Measurements from ENCODE around the gene SLC35F3. TPM values are rescaled to one million over a fixed set of nuclear protein-coding genes. Genes with fewer than 3 reads are reported as not detected.

SLC35F3 gene
- total RNA-seq, 3 donors from 2014 or later, result 0.17 to 0.89 (median 0.20) TPM

DNA sequence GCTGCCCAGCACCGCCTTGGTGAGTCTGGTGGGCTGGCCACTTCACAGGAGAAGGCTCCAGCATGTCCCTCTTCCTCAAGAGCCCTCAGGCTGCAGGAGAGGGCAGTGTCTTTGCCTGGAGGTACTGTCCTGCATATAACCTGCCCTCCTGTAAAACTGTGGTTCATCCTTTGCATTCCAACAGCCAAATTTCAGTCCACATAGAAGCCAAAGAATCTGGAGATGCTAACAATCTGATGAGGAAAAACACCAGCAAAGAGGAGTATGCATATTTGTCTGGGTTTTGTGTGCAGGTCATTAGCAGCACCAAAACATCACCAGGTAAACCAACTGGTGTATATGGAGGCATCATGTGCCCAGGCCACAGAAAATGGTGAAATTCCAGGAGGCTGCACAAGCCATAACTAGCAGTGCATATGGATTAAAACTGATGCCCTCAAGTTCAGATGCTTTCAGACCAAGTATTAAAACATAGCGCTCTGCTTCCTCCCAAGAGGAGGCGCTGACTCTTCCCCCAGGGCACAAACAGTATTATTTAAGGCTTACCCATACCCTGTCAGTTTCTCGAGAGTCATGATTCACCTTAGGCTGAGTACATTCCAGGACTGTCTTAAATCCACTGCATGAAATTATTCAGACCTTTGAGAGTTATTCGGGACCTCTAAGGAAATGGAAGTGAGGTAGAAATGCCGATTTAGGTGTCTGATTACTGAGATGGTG is 318.2 kb downstream of the SLC35F3 start:
- DNase-seq (no peak), ATAC-seq (no peak)
- no peaks in the 10 kb centered on the region for H3K36me3 ChIP-seq (ENCODE audit: low read depth)
- H3K9me3 ChIP-seq, result no peaks in the 10 kb centered on the region
- H3K4me3 ChIP-seq, result no peak overlapping the region
- no peaks in the 10 kb centered on the region for H3K4me1 ChIP-seq (ENCODE audit: low read depth)
- TF ChIP-seq, protein P1, sequence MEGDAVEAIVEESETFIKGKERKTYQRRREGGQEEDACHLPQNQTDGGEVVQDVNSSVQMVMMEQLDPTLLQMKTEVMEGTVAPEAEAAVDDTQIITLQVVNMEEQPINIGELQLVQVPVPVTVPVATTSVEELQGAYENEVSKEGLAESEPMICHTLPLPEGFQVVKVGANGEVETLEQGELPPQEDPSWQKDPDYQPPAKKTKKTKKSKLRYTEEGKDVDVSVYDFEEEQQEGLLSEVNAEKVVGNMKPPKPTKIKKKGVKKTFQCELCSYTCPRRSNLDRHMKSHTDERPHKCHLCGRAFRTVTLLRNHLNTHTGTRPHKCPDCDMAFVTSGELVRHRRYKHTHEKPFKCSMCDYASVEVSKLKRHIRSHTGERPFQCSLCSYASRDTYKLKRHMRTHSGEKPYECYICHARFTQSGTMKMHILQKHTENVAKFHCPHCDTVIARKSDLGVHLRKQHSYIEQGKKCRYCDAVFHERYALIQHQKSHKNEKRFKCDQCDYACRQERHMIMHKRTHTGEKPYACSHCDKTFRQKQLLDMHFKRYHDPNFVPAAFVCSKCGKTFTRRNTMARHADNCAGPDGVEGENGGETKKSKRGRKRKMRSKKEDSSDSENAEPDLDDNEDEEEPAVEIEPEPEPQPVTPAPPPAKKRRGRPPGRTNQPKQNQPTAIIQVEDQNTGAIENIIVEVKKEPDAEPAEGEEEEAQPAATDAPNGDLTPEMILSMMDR (IDR thresholded peaks at IDR 0.05), result no peak
- intact Hi-C loops (cut with DNase I, micrococcal nuclease), result no loop called here

DNA sequence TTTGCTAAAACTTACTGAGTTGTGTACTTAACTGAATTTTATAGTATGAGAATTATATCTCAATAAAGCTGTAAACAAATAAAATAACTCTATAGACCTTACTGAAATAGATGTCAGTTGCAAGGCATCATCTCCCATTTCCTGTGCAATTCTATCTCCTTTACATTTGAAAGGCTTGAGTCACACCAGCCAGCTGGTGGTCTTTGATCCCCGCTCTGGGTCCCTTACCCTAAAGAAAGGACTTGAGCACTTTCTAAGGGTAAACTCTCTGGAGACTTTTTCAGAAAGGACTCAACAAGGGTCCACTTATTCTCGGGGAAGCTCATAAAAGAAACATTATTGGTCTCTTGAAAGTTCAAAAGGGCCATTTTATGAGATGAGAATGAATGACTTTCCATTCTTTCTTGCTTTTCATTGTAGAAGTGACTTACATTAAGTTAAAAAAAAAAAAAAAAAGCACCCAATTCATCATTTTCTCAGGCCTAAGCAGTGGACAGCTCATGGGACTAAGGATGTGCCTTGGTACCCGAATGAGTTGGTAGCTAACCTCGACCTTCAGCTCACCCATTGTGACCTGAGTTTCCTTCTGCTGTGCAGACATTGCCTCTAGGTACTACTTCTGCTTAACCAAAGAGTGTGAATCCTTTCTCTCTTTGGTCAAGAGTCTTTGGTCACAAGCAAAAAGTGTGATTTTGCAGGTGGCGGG is 321.8 kb downstream of the SLC35F3 start:
- TF ChIP-seq, protein P1 (IDR thresholded peaks at IDR 0.05), result no peak
- DNase-seq (no peak), ATAC-seq (no peak)
- Histone ChIP-seq H3K4me1 (ENCODE audit: low read depth) (no peaks in the 10 kb centered on the region), H3K9me3 (no peaks in the 10 kb centered on the region), H3K4me3 (no peak overlapping the region), H3K36me3 (ENCODE audit: low read depth) (no peaks in the 10 kb centered on the region)
- intact Hi-C loops (cut with DNase I, micrococcal nuclease), result no loop called here

DNA sequence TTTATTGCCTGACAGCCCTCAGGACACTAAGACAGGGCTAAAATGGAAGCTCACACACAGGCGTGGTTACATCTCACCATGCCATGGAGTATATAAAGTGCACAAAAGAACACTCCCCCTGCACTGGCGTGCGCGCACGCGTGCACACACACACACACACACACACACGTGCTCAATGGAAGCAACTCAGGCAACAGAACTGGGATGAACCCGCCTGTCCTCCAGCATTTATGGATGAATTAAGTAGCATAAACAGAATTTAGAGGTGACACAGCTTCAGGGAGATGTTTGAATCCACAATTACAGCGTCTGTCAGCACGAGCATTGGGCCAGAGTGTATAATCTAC is 322.3 kb downstream of the SLC35F3 start:
- H3K4me1 ChIP-seq (ENCODE audit: low read depth), result no peaks in the 10 kb centered on the region
- TF ChIP-seq, protein P1 (IDR thresholded peaks at IDR 0.05), result no peak
- DNase-seq, result no peak
- H3K4me3 ChIP-seq, result no peak overlapping the region
- intact Hi-C loops (cut with DNase I, micrococcal nuclease), result no loop called here
- no peaks in the 10 kb centered on the region for H3K36me3 ChIP-seq (ENCODE audit: low read depth)
- ATAC-seq, result no peak
- no peaks in the 10 kb centered on the region for H3K9me3 ChIP-seq

DNA sequence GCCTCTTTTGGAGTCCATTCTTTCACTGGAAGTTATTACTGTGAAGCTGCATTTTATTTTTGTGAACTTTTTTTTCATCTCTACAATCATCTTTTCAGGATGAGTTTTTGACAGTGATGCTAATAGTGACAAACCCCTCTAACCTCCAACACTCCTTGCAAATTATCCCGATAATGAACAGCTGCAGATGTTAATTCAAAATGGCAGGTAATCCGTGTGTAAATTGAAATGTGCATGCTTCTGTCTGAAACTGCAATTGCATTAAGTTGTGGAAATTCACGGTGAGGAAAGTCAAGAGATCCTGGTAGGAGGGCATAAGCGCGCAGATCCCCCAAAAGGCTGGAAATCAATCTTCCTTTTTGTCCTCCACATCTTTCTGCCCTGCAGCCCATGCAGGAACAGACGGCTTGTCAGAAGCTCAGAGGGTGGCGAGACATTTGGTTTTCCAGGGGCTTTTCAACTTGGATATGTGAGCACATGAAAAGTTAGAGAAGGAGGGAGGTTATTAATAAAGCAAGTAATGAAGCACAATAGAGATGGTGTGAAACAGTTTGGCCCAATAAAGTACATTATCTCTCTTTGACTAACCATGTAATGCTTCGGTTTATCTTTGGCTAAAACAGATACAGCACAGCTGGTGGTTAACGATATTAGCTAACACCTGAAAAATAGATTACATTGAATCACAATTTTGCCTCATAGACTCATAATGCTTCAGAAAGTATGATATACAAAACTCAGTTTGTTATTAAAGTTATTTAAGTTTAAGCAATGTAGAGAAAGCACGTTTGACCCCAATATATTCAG is 325.3 kb downstream of the SLC35F3 start:
- Histone ChIP-seq H3K9me3 (no peaks in the 10 kb centered on the region), H3K4me1 (ENCODE audit: low read depth) (no peaks in the 10 kb centered on the region), H3K36me3 (ENCODE audit: low read depth) (no peaks in the 10 kb centered on the region), H3K4me3 (no peak overlapping the region)
- ATAC-seq (no peak), DNase-seq (no peak)
- intact Hi-C loops (cut with DNase I, micrococcal nuclease), result no loop called here
- TF ChIP-seq, protein P1 (IDR thresholded peaks at IDR 0.05), result no peak

DNA sequence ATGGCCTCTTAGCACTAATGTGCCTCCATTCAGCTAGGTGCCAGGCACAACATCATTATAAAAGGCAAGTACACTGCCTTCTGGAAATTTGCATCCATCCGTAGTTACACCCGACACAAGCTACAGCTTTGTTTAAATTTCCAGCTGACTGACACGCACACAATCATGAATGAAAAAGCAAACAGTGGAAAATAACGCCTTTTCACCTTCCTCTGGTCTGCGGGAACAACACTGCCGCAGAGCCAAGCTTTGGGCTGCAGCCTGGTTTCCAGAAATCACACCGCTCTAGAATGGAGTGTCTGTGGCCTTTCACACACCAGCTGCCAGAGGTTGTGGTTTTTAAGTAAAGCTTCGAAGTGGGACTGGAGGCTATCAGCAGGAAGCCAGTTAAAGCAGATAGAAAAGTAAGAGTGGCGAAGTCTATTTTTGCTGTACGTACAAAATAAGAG is 326.0 kb downstream of the SLC35F3 start:
- TF ChIP-seq, protein P1 (IDR thresholded peaks at IDR 0.05), result no peak
- Histone ChIP-seq H3K9me3 (no peaks in the 10 kb centered on the region), H3K4me3 (no peak overlapping the region), H3K36me3 (ENCODE audit: low read depth) (no peaks in the 10 kb centered on the region), H3K4me1 (ENCODE audit: low read depth) (no peaks in the 10 kb centered on the region)
- ATAC-seq (no peak), DNase-seq (no peak)
- intact Hi-C loops (cut with DNase I, micrococcal nuclease), result no loop called here
